GM21576 (cell line): Measurements from ENCODE around the gene CTU1.

ENCODE experiments used
- ATAC-seq: cut with Tn5 transposase; IDR thresholded peaks from one replicate; pipeline ENCODE4 v1.9.1; 2021; ENCODE audit warnings: mild to moderate bottlenecking, moderate library complexity; ENCODE audit not compliant: unreplicated experiment

CTU1 gene

GRCh38 chr19:51135004-51135403 lies 26.8 kb upstream of the CTU1 start:
- no peak for ATAC-seq

- no peak for ATAC-seq
Observed at GRCh38 chr19:51131780-51132680, 23.8 kb upstream of the CTU1 start.

GRCh38 chr19:51129716-51130115 lies 21.5 kb upstream of the CTU1 start:
- ATAC-seq: no peak

GRCh38 chr19:51128227-51128626 lies 20.0 kb upstream of the CTU1 start:
- ATAC-seq: no peak

DNA sequence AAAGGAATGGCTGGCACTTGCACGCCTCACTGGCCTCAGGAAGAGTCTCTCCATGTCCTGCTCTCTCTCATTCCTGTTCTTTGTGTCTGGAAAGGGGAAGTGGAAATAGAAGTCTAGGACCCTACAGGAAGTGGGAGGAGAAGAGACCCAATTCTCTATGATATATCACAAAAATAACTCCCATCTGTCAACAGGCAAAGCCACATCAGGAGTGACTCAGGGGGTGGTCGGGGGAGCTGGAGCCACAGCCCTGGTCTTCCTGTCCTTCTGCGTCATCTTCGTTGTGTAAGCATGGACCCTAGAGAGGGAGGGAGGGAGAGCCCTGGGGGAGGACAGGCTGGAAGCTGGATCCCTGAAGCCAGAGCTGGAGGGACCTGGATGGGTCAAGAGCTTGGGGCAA lies 19.5 kb upstream of the CTU1 start:
- ATAC-seq: no peak

- ATAC-seq: no peak
Observed at GRCh38 chr19:51127032-51127431, 18.8 kb upstream of the CTU1 start.

GRCh38 chr19:51125421-51126075 lies 17.3 kb upstream of the CTU1 start:
- no peak for ATAC-seq

- ATAC-seq: no peak
Observed at GRCh38 chr19:51124729-51125128, 16.5 kb upstream of the CTU1 start, which contains the start of gene SIGLEC9. Gene SIGLEC9, plus strand, starts transcription at chr19:51124906. Its CDS starts 69 bp downstream, at chr19:51124975.

DNA sequence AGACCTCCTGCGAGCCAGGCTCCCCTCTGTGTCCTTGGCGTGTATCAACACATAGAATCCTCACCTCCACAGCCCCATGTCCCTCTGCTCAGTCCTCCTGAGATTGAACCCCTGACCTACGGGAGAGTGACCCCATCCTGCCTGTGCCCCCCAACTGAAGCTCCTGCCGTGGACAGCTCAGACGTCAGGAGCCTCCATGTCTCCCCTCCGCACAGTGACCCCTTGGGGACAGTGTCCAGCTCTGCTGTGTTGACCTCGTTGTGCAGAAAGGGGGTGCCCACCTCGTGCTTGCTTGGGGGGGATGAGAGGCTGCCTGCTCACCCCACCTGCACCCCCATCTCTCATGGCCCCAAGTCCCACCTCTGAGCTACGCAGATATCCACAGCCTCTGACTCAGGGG lies 16.0 kb upstream of the CTU1 start:
- no peak for ATAC-seq

DNA sequence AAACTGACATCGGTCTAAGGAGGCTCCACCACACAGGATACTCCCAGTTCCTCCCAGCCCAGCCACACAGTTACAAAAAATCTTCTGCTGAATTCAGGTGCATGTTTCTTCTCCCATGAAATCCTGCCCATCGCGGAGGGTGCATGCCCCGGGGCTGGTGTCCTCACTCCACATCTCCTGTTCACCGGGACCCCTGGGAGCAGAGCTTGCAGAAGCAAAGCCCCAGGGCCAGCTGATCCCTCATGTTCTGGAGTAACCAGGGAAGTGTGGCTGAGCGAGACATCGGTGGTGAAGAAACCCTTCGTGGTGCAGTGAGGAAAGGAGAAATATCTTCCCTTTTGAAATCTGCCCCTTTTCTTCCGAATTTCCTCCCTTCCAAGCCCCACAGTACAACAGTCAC lies 15.6 kb upstream of the CTU1 start:
- no peak for ATAC-seq

GRCh38 chr19:51123381-51123800 lies 15.2 kb upstream of the CTU1 start:
- ATAC-seq: no peak

DNA sequence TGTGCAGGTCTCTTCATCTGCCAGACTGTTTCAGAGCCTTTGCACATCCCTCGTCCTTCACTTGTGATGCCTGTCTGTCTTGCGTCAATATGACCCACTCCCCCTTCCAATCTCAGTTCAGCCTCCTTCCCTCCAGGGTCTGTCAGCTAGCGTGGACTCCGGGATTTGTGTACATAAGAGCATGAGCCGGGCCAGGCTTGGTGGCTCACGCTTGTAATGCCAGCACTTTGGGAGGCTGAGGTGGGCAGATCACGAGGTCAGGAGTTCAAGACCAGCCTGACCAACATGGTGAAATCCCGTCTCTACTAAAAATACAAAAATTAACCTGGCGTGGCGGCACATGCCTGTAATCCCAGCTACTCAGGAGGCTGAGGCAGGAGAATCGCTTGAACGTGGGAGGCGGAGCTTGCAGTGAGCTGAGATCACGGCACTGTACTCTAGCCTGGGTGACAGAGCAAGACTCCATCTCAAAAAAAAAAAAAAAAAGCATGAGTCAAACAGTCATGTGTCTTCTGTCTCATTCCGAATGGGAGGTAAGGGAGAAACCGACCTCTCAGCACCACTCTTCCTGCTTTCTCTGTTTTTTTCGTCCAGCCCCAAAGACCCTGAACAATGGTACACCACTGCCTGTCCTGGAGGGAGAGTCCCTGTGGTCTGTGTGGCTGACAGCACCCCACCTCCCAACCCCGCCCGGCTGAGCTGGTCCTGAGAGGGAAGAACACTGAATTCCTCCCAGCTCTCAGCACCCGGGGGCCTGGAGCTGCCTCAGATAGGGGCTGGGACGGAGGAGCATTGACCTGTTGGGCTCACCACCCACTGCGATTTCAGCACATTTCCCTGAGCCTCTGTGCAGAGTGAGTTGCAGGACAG lies 14.1 kb upstream of the CTU1 start:
- ATAC-seq: no peak

GRCh38 chr19:51121257-51121656 lies 13.0 kb upstream of the CTU1 start:
- ATAC-seq: no peak

- no peak for ATAC-seq
Observed at GRCh38 chr19:51120160-51120559, 12.0 kb upstream of the CTU1 start.

- no peak for ATAC-seq
Observed at GRCh38 chr19:51119611-51120010, 11.4 kb upstream of the CTU1 start.

DNA sequence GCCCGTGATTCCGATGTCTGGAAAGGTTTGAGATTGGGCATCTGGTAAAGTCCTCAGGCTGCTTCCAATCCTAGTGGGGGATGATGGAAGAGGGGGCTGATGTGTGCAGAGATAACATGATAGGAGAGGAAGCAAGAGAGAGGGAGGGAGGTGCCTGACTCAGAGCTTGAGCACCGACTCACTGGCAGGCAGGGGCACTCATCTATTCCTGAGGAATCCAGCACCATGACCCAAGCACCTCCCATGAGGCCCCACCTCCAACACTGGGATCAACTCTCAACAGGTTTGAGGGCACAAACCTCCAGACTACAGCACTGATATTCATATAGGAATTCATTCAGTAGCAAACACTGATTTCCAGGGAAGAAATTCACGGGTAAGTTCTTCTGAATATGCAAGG lies 10.9 kb upstream of the CTU1 start:
- ATAC-seq: no peak

DNA sequence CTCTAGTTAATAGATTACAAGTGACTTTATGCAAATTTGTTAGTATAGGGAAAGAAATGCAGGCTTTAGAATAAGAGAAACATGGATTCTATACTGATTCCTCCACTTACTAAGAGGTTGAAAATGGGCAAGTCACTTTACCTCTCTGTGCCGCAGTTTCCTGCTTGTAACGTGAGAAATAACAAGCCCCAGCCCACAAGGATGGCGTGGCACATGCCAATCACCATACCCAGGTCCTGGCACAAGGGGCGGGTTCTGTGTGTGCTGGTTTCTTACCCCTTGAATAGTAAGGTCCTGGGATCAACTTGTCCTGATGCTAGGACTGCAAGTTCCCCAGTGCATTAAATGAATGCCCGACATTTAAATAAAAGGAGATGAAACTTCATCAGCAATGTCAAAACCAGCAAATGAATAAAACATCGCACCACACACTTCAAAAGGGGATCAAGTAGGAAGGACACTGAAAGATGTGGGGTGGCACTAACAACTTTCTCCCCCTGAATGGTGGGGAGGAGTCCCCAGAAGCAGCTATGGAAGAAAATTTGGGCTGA lies 8.6 kb upstream of the CTU1 start:
- ATAC-seq: no peak

DNA sequence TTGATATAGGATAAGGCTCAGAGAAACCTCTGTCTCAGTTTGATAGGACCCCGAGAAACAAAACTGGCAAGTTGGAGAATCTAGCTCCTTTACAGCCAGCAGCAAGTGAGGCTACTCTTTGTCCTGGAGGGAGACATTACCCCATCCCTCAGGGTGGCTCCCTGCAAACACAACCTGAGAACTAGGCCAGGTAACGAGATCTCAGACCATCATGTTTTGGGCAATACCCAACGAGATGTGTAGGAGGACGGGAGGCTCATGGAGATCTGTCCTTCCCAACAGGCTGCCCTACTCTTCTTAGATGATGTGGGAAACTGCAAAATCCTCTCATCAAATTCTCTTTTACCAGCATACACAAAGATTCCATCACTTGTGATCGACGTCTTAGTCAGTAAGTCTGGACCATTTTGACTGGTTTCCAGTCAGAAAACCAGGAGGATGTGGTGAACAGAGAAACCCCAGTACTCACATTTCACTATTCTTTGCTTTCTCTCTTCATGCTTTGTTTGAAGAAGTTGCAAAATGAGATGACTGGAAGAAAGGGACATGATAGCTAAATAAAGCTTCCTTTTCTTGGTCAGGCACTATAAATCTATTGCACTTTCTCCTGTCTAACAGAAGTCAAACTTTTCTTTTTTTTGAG lies 6.0 kb upstream of the CTU1 start:
- no peak for ATAC-seq

DNA sequence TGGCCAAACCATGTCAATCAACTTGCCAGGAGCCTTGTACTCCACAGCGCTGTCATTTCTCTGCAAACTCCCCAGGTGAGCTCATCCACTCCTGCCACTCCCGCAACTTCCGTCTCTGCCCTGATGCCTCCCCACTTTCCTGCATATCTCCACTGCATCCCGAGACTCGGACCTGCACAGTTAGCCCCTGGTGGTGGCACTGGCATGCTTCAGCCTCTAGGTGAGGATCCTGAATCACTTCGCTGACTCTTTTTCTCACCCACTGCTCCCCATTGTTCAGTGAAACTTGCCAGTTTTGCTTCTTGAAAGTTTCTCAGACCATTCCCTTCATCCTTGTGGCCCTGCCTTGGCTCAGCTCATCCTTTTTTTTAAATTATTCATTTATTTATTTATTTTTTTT lies 3.4 kb upstream of the CTU1 start:
- ATAC-seq: no peak

- no peak for ATAC-seq
Observed at GRCh38 chr19:51110666-51110971, 2.4 kb upstream of the CTU1 start.

DNA sequence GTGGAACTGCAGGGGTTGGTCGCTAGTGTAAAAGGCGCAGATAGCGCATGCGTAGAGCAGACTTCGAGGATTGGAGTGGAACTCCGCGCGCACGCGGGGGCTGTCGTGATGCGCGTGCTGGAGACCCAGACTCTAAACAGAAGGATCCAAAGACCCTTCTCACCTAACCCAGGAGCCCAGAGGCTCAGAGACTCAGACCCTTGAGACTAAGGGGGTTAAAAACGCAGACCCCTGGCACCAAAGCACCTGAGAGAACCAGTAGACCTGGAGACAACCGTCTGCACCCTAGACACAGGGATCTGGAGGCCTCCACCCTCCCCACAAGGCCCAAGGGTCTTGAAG lies 567 bp upstream of the CTU1 start:
- ATAC-seq: peak; percentile 23
